ENCODE results near the gene HAPLN3. TPM values are rescaled to one million over a fixed set of nuclear protein-coding genes. Genes with fewer than 3 reads are reported as not detected.
A peak's percentile ranks its signal among the peaks of the same experiment; 100 is the strongest.

Gene HAPLN3
- total RNA-seq, 2 donors from 2014 or later: 3.3 to 7.2 TPM

DNA sequence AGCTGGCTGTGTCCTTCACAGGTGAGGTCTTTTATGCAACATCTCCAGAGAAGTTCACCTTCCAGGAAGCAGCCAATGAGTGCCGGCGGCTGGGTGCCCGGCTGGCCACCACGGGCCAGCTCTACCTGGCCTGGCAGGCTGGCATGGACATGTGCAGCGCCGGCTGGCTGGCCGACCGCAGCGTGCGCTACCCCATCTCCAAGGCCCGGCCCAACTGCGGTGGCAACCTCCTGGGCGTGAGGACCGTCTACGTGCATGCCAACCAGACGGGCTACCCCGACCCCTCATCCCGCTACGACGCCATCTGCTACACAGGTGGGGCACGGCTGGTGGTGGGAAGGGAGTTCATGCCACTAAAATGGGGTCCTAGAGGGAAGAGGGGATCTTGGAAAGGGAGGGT, 52.0 kb downstream of the HAPLN3 start:
- DNase-seq (no peak), ATAC-seq (no peak)
- intact Hi-C loops (cut with DNase I): no loop called here

DNA sequence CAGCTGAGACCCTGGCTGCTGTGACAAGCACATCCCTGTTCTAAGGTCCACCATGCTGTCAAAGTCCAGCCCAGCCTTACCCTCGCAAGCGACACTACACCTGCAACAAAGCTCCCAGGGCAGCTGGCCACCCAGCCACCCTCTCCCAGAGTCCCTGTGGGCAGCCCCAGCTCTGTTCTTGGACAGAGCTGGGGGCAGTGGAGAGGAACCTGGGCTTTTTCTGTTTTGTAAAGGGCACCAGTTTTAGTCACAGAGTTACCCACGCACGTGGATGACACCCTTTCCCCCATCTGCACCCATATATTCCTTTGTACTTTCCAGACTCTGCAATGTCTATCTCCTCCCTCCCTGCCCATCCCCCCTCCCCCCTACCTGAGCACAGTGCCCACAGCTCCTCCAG, 53.2 kb downstream of the HAPLN3 start:
- ATAC-seq: no peak
- DNase-seq: no peak
- intact Hi-C loops (cut with DNase I): no loop called here

DNA sequence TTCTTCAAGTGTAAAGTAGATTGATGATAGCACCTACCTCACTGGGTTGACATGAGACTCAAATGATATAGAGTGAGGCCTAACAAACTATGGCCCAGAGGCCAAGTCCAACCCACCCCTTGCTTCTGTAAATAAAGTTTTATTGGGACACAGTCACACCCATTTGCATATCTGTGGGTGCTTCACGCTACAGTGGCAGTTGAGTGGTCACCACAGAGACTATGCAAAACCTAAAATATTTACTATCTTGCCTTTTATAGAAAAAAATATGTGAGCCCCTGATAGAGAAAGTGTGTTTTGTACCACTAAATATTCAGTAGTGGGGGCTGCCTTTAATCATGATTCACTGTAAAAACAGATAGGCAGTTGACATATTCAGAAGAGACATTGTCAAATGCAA, 54.1 kb downstream of the HAPLN3 start:
- intact Hi-C loops (cut with DNase I): no loop called here
- DNase-seq (no peak), ATAC-seq (no peak)

DNA sequence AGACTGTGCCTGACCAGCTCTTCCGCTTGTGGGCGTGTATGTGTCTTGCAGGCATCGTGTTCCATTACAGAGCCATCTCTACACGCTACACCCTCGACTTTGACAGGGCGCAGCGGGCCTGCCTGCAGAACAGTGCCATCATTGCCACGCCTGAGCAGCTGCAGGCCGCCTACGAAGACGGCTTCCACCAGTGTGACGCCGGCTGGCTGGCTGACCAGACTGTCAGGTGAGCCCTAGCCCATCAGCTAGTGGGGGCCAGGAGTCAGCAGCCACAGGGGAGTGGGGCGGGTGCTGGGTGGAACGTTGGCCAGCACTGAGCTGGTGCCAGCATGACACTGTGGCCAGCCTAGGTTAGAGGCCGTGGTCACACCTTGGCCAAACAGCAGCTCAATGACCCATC, 55.4 kb downstream of the HAPLN3 start:
- DNase-seq (no peak), ATAC-seq (no peak)
- intact Hi-C loops (cut with DNase I): loop anchor here (10.0 kb wide), 2 partner anchors 185 to 365 kb away; no protein-coding TSS in a partner anchor

DNA sequence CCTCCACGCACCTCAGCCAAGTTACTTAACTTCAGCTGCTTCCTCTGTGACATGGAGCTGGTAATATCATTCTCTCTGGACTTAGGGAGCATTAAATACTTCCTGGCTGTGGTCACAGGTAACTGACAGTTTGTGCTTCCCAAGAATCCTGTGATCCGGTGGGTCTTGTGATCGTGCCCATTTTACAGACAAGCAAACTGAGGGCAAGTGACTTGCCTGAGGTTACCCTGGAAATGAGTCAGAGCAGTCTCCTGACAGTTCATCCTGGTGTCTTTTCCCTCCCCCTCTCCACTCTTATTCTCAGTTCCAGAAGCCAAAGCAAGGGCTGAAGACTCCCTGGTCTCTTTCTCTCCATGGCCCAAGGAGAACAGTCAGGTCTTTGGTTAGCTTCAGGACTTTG, 56.2 kb downstream of the HAPLN3 start:
- ATAC-seq (no peak), DNase-seq (no peak)
- intact Hi-C loops (cut with DNase I): loop anchor here (10.0 kb wide), 2 partner anchors 184 to 364 kb away; no protein-coding TSS in a partner anchor

DNA sequence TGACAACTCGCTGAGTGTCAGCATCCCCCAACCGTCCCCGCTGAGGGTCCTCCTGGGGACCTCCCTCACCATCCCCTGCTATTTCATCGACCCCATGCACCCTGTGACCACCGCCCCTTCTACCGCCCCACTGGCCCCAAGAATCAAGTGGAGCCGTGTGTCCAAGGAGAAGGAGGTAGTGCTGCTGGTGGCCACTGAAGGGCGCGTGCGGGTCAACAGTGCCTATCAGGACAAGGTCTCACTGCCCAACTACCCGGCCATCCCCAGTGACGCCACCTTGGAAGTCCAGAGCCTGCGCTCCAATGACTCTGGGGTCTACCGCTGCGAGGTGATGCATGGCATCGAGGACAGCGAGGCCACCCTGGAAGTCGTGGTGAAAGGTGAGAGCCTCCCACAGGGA, 56.7 kb downstream of the HAPLN3 start:
- ATAC-seq (no peak), DNase-seq (no peak)
- intact Hi-C loops (cut with DNase I): loop anchor here (10.0 kb wide), 2 partner anchors 184 to 364 kb away; no protein-coding TSS in a partner anchor

DNA sequence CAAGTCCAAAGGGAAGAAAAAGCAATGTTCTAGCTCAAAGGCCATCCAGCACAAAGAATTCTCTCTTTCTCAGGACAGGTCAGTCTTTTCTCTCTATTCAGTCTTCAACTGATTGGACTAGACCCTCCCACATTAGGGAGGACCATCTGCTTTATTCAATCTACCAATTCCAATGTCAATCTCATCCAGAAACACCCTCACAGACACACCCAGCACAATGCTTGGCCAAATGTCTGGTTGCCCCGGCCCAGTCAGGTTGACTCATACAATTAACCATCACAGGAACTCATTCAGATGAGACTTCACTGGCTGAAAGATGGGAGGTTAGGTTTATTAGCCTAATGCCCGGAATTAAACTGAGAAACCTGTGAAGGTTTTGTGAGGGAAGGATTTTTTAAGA, 59.7 kb downstream of the HAPLN3 start:
- ATAC-seq (peak in 1 of 2 donors; percentile 44), DNase-seq (no peak)
- intact Hi-C loops (cut with DNase I): loop anchor here (10.0 kb wide), 2 partner anchors 181 to 361 kb away; no protein-coding TSS in a partner anchor

DNA sequence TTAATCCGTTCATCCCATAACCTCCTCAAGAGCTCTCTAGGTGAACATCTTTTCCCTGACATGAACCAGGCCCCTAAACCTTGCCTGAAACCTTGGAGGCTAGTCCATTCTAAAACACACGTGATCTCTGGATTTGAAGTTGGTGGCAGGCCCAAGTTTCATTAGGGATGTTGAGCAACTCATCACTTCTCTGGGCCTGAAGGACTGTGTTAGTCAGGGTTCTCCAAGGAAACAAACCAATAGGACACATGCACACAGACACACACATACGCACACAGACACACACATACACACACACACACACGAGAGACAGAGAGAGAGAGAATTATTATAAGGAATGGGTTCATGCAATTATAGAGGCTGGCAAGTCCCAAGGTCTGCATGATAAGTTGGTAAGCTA, 60.2 kb downstream of the HAPLN3 start:
- intact Hi-C loops (cut with DNase I): loop anchor here (10.0 kb wide), 2 partner anchors 180 to 360 kb away; no protein-coding TSS in a partner anchor
- no peak for DNase-seq

DNA sequence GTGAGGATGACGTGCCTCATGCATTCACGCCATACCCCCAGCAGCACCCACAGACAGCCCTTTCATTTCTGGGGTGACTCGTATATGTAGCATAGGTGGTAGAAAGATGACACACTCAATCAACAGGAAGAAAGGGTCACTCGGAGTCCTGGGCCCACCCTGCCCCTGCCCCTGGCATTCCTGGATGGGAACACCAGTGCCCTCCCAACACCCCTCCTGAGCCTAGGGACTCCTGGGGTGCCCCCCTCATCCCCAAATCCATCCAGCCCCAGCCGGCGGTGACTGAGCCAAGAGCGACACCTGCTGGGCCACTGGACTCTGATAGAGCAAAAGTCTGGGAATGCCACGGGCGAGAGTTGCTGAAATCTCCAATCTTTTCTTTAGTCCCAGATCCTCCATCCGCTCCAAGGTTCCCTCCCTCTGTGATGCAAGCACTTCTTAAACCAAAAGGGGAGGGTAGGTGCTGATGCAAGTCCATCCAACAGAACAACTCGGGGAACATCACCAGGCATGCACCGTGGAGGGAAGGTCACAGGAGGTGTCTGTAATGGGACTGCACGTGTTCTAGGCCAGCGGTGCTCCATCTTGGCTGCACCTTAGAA, 61.0 kb downstream of the HAPLN3 start:
- peak; percentile 66 to 76 for ATAC-seq
- intact Hi-C loops (cut with DNase I): loop anchor here (1.0 to 10.0 kb wide), 3 partner anchors 177 to 360 kb away; no protein-coding TSS in a partner anchor
- peak; percentile 58 for DNase-seq

More for the DNA sequence above, 60.2 kb downstream of the HAPLN3 start:
- ATAC-seq: no peak

DNA sequence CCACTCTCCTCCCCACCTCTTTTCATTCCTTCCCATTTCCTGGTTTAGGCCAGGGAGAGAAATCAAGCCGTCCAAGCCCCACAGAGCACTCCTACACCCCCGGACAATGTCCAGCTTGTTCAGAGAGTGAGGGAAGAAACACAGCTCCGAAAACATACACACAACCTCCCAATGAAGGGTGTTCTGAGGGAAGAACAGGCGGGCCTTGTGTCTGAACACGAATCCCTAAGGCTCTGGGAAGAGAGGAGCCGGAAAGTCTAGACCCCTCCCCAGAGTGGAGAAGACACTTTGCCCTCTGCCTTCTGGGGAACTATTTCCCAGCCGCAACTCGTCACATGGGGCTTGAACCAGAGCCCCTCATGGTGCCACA, 61.6 kb downstream of the HAPLN3 start:
- intact Hi-C loops (cut with DNase I): loop anchor here (1.0 to 10.0 kb wide), 3 partner anchors 176 to 359 kb away; no protein-coding TSS in a partner anchor
- ATAC-seq (peak in 1 of 2 donors; percentile 28), DNase-seq (no peak)

DNA sequence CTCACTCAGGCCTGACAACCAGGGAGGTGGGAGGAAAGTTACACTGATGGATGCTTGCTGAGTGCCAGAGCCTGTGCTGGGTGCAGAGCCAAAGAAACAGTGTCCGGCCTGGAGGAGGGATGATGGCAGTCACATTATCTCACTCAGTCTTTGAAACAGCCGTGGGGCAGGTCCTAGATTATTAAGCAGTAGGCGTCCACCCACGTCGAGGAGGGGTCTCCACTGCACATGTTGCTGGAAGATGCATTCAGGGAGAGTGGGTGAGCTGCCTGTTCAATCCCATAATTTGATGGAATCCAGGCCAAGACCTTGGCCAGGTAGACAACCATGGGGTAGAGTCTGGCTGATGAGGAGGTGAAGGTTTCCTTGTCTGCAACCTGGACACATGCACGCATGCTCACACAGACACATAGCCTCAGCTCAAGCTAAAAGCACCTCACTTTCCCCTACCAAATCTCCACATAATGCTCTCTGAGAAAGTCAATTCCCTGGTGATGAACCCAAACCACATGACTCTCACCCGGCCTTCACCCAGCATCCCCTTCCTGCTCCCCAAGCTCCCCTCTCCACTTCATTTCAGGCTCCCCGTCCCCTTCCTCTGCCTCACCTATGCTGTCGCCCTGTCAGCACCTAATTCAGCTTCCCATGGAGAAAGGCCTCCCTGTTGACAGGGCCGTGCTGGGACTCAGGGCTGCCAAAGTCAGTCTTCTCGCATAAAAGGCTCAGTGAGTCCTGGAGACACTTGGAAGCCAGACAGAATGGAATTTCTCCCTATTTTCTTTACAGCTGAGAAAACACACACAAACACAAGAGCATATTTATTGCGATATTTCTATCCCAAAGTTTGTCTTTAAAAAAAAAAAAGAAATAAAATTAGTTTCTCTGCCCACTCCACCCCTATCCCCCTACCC, 62.3 kb downstream of the HAPLN3 start:
- ATAC-seq: no peak
- no peak for DNase-seq
- intact Hi-C loops (cut with DNase I): loop anchor here (10.0 kb wide), 2 partner anchors 178 to 358 kb away; no protein-coding TSS in a partner anchor

DNA sequence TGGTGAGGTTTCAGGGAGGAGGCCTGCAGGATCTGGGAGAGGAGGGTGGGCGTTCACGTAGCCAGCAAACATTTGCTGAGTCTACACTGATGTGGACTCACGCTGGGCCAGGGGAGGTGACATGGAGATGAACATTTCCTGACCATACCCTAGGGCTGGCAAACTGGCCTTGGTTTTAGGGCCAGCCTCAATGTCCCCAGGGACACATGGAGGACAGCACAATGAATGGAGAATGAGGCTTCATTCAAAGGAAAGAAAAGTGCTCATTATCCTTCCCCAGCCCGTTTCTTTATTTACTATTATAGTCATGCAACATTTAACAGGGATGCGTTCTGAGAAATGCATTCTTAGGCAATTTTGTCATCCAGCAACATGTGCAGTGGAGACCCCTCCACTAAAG, 65.3 kb downstream of the HAPLN3 start:
- ATAC-seq (no peak), DNase-seq (no peak)
- intact Hi-C loops (cut with DNase I): loop anchor here (10.0 kb wide), 2 partner anchors 175 to 355 kb away; no protein-coding TSS in a partner anchor

DNA sequence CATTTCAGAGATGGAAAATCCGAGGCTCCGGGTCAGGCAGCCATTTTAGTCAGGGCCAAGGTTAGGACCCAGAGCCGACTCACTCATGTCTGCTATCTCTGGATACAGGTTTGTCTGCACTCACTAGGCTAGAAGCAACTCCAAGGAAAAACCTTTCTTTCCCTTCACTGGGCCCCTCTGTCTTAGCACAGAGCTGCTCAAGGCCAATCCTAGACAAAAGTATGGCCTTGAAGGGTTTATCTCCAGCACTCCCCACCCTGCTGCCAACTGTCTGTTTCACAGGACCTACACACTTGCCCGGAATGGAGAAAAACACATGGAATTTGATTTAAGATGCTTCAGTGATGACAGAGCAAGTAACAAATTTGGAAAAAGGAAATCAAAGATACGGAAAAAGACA, 66.6 kb downstream of the HAPLN3 start:
- intact Hi-C loops (cut with DNase I): no loop called here
- DNase-seq (no peak), ATAC-seq (no peak)

Other genes with a start within 250 kb of the HAPLN3 start
- gene ACAN, start 92.1 kb downstream of the HAPLN3 start, total RNA-seq: under 1 TPM; 0.09 to 0.52 TPM
- gene MFGE8, start 17.8 kb upstream of the HAPLN3 start, total RNA-seq: 100 to 1,000 TPM; 250 to 412 TPM
- 100 to 1,000 TPM in 1 of 2 donors, 10 to 100 TPM in 1; 91.6 to 208 TPM for gene ABHD2, start 192.9 kb upstream of the HAPLN3 start, total RNA-seq